HL-60/S4 treated with retinoic acid at 250 ng/mL for 4 days and 3 days (cell line): ENCODE data around the gene ARID3A.

Experiments
- in situ Hi-C: fragments of 300-500 bp; cut with MboI; formaldehyde crosslinking; loops from 2 replicates; pipeline ENCODE4 v1.7.0; 2022; ENCODE audit warnings: low sequenced_read_pairs

Gene ARID3A

GRCh38 chr19:1000591-1001537, 75.0 kb downstream of the ARID3A start:
- in situ Hi-C loops, result no loop called here

GRCh38 chr19:1001538-1002166, 75.8 kb downstream of the ARID3A start:
- in situ Hi-C loops, result no loop called here

- in situ Hi-C loops, result no loop called here
Measured at GRCh38 chr19:1002600-1002999, 76.8 kb downstream of the ARID3A start.

GRCh38 chr19:1003283-1003682, 77.4 kb downstream of the ARID3A start:
- in situ Hi-C loops, result no loop called here

GRCh38 chr19:1004204-1004802, 78.5 kb downstream of the ARID3A start:
- in situ Hi-C loops, result no loop called here

GRCh38 chr19:1004803-1005664, 79.2 kb downstream of the ARID3A start:
- in situ Hi-C loops, result no loop called here

- in situ Hi-C loops, result no loop called here
Measured at GRCh38 chr19:1006711-1007398, 81.0 kb downstream of the ARID3A start.

GRCh38 chr19:1007399-1008251, 81.8 kb downstream of the ARID3A start:
- in situ Hi-C loops, result no loop called here

- in situ Hi-C loops, result no loop called here
Measured at GRCh38 chr19:1008268-1009040, 82.6 kb downstream of the ARID3A start.

GRCh38 chr19:1009041-1009980, 83.5 kb downstream of the ARID3A start:
- in situ Hi-C loops, result no loop called here

- in situ Hi-C loops, result no loop called here
Measured at GRCh38 chr19:1009981-1010538, 84.2 kb downstream of the ARID3A start.

- in situ Hi-C loops, result no loop called here
Measured at GRCh38 chr19:1010586-1011510, 85.0 kb downstream of the ARID3A start.

GRCh38 chr19:1011831-1012333, 86.0 kb downstream of the ARID3A start:
- in situ Hi-C loops, result no loop called here

- in situ Hi-C loops, result no loop called here
Measured at GRCh38 chr19:1012334-1012733, 86.5 kb downstream of the ARID3A start.

- in situ Hi-C loops, result no loop called here
Measured at GRCh38 chr19:1013218-1013617, 87.4 kb downstream of the ARID3A start.
